Stimulated activated effector memory CD8-positive, alpha-beta T cell treated with anti-CD3 and anti-CD28 coated beads, Interleukin-12 subunit alpha, Interleukin-12 subunit beta, amount 100 ng/mL, for 72 hours (primary cell): ENCODE results near the gene CAMK2N1.

Experiments used
- ATAC-seq: fragments of 150-1000 bp; cut with Tn5 transposase; 2 replicates; pipeline ENCODE4 v1.10.0; 2021
- DNase-seq, 2 donors: peaks; one replicate each; pipeline ENCODE4 v3.0.0; 2021 to 2022; ENCODE audit warnings: low spot score in 2 of 2
- H3K27ac Mint-ChIP-seq: one replicate; pipeline ENCODE4 v1.8.0; 2022; ENCODE audit warnings: mild to moderate bottlenecking, mixed read lengths
- H3K36me3 Mint-ChIP-seq: one replicate; pipeline ENCODE4 v1.8.0; 2022; ENCODE audit warnings: mild to moderate bottlenecking, mixed read lengths
- H3K4me1 Mint-ChIP-seq: one replicate; pipeline ENCODE4 v1.8.0; 2022; ENCODE audit warnings: mixed read lengths
- H3K4me3 Mint-ChIP-seq: one replicate; pipeline ENCODE4 v1.8.0; 2022; ENCODE audit warnings: mild to moderate bottlenecking, mixed read lengths
- H3K9me3 Mint-ChIP-seq: one replicate; pipeline ENCODE4 v1.8.0; 2022; ENCODE audit warnings: mixed read lengths

Gene CAMK2N1

DNA sequence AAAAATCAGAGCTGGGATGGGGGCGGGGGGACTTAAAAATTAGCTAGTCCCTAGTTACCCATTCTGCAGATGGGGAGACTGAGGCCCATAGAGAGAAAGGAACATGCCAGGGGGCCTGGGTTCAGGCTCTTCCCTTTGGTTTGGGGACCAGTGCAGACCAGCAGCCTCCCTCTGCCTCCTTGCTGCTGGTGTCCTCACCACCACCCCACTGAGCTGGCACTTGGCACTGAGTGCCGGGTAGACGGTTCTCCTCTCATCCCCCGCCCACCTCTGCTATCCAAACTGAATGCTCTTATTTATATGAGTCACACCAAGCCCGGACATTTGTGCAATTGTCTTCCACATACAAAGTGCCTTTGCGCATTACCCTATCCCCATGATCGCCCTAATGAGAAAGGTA, 39.2 kb downstream of the CAMK2N1 start:
- Mint-ChIP-seq H3K4me1 (peaks cover 5% of the 10 kb centered on the region), H3K4me3 (no peak overlapping the region), H3K9me3 (no peaks in the 10 kb centered on the region), H3K36me3 (no peaks in the 10 kb centered on the region), H3K27ac (peak overlapping the region; percentile 38)
- ATAC-seq = no peak
- DNase-seq = no peak

GRCh38 chr1:20445956-20446355, 40.1 kb downstream of the CAMK2N1 start:
- H3K4me1 Mint-ChIP-seq = peaks cover 5% of the 10 kb centered on the region
- DNase-seq = no peak
- no peak overlapping the region for H3K4me3 Mint-ChIP-seq
- no peak overlapping the region for H3K27ac Mint-ChIP-seq
- H3K9me3 Mint-ChIP-seq = no peaks in the 10 kb centered on the region
- no peak for ATAC-seq
- H3K36me3 Mint-ChIP-seq = no peaks in the 10 kb centered on the region

- H3K9me3 Mint-ChIP-seq = no peaks in the 10 kb centered on the region
- ATAC-seq (no peak), DNase-seq (no peak)
- H3K27ac Mint-ChIP-seq = no peak overlapping the region
- no peak overlapping the region for H3K4me3 Mint-ChIP-seq
- peaks cover 11% of the 10 kb centered on the region for H3K4me1 Mint-ChIP-seq
- no peaks in the 10 kb centered on the region for H3K36me3 Mint-ChIP-seq
Observed at GRCh38 chr1:20443703-20444586, 42.1 kb downstream of the CAMK2N1 start.

GRCh38 chr1:20442920-20443625, 42.9 kb downstream of the CAMK2N1 start:
- Mint-ChIP-seq H3K36me3 (no peaks in the 10 kb centered on the region), H3K4me1 (peaks cover 11% of the 10 kb centered on the region), H3K4me3 (no peak overlapping the region), H3K27ac (no peak overlapping the region), H3K9me3 (no peaks in the 10 kb centered on the region)
- no peak for ATAC-seq
- DNase-seq = no peak

GRCh38 chr1:20440785-20441200, 45.2 kb downstream of the CAMK2N1 start:
- peaks cover 6% of the 10 kb centered on the region for H3K4me1 Mint-ChIP-seq
- no peaks in the 10 kb centered on the region for H3K9me3 Mint-ChIP-seq
- ATAC-seq = peak; percentile 84
- H3K36me3 Mint-ChIP-seq = no peaks in the 10 kb centered on the region
- DNase-seq = peak; percentile 19 to 71
- no peak overlapping the region for H3K4me3 Mint-ChIP-seq
- no peak overlapping the region for H3K27ac Mint-ChIP-seq

GRCh38 chr1:20439282-20439681, 46.7 kb downstream of the CAMK2N1 start:
- ATAC-seq (no peak), DNase-seq (no peak)
- Mint-ChIP-seq H3K36me3 (no peaks in the 10 kb centered on the region), H3K4me1 (peaks cover 6% of the 10 kb centered on the region), H3K27ac (no peak overlapping the region), H3K9me3 (no peaks in the 10 kb centered on the region), H3K4me3 (no peak overlapping the region)

- peaks cover 6% of the 10 kb centered on the region for H3K4me1 Mint-ChIP-seq
- no peak overlapping the region for H3K27ac Mint-ChIP-seq
- H3K9me3 Mint-ChIP-seq = no peaks in the 10 kb centered on the region
- no peaks in the 10 kb centered on the region for H3K36me3 Mint-ChIP-seq
- DNase-seq (no peak), ATAC-seq (no peak)
- H3K4me3 Mint-ChIP-seq = no peak overlapping the region
Observed at GRCh38 chr1:20437640-20438039, 48.4 kb downstream of the CAMK2N1 start.

GRCh38 chr1:20432891-20433290, 53.1 kb downstream of the CAMK2N1 start:
- Mint-ChIP-seq H3K27ac (no peak overlapping the region), H3K4me3 (no peak overlapping the region), H3K36me3 (no peaks in the 10 kb centered on the region), H3K9me3 (no peaks in the 10 kb centered on the region), H3K4me1 (no peaks in the 10 kb centered on the region)
- ATAC-seq (no peak), DNase-seq (no peak)
